Ramos (cell line): ENCODE results near the gene NVL.

Experiments
- in situ Hi-C: fragments of 300-500 bp; cut with MboI; formaldehyde crosslinking; loops from one replicate; pipeline ENCODE4 v1.14.3; 2022; ENCODE audit warnings: low sequenced_read_pairs; ENCODE audit not compliant: unreplicated experiment

Gene NVL

GRCh38 chr1:224253721-224254120, 76.3 kb downstream of the NVL start:
- in situ Hi-C loops: no loop called here

- in situ Hi-C loops: no loop called here
Measured at GRCh38 chr1:224252479-224252878, 77.5 kb downstream of the NVL start.

- in situ Hi-C loops: no loop called here
Measured at GRCh38 chr1:224251741-224252146, 78.2 kb downstream of the NVL start.

GRCh38 chr1:224245188-224245587, 84.8 kb downstream of the NVL start:
- in situ Hi-C loops: no loop called here

- in situ Hi-C loops: no loop called here
Measured at GRCh38 chr1:224238756-224239155, 91.2 kb downstream of the NVL start.

- in situ Hi-C loops: no loop called here
Measured at GRCh38 chr1:224238212-224238611, 91.8 kb downstream of the NVL start.

GRCh38 chr1:224237119-224237881, 92.7 kb downstream of the NVL start:
- in situ Hi-C loops: no loop called here

GRCh38 chr1:224235813-224236493, 94.0 kb downstream of the NVL start:
- in situ Hi-C loops: no loop called here

- in situ Hi-C loops: no loop called here
Measured at GRCh38 chr1:224234017-224234416, 96.0 kb downstream of the NVL start.

- in situ Hi-C loops: no loop called here
Measured at GRCh38 chr1:224226849-224227502, 103.0 kb downstream of the NVL start.

GRCh38 chr1:224223819-224224714, 105.9 kb downstream of the NVL start:
- in situ Hi-C loops: no loop called here

- in situ Hi-C loops: no loop called here
Measured at GRCh38 chr1:224219612-224220059, 110.3 kb downstream of the NVL start.

GRCh38 chr1:224219011-224219611, 110.9 kb downstream of the NVL start:
- in situ Hi-C loops: no loop called here

GRCh38 chr1:224217655-224218623, 112.0 kb downstream of the NVL start:
- in situ Hi-C loops: no loop called here

- in situ Hi-C loops: no loop called here
Measured at GRCh38 chr1:224216382-224216781, 113.6 kb downstream of the NVL start.

GRCh38 chr1:224213438-224214119, 116.4 kb downstream of the NVL start:
- in situ Hi-C loops: no loop called here

GRCh38 chr1:224212618-224213061, 117.3 kb downstream of the NVL start:
- in situ Hi-C loops: no loop called here
